GM19328 (cell line): ENCODE results near the gene ALDH16A1.

Experiments used
- ATAC-seq: cut with Tn5 transposase; IDR thresholded peaks from one replicate; pipeline ENCODE4 v1.9.1; 2021; ENCODE audit warnings: mild to moderate bottlenecking, moderate library complexity; ENCODE audit not compliant: unreplicated experiment

ALDH16A1 gene

GRCh38 chr19:49423071-49423984 is 29.7 kb upstream of the ALDH16A1 start, which contains the start of gene PTH2:
PTH2 (minus strand) TSS chr19:49423441; CDS start chr19:49423339, 102 bp downstream.
- no peak for ATAC-seq

GRCh38 chr19:49423985-49424303 is 29.1 kb upstream of the ALDH16A1 start:
- ATAC-seq, result no peak

GRCh38 chr19:49425178-49425577 is 27.8 kb upstream of the ALDH16A1 start, which contains the start of gene GFY:
GFY (plus strand) TSS chr19:49425388; CDS start chr19:49426431, 1,043 bp downstream.
- ATAC-seq, result no peak

GRCh38 chr19:49425922-49426592 is 27.0 kb upstream of the ALDH16A1 start:
- no peak for ATAC-seq

- no peak for ATAC-seq
Observed at GRCh38 chr19:49427339-49427738, 25.7 kb upstream of the ALDH16A1 start.

- no peak for ATAC-seq
Observed at GRCh38 chr19:49427855-49428546, 25.0 kb upstream of the ALDH16A1 start.

- ATAC-seq, result no peak
Observed at GRCh38 chr19:49428547-49429451, 24.2 kb upstream of the ALDH16A1 start.

- no peak for ATAC-seq
Observed at GRCh38 chr19:49430172-49430677, 22.8 kb upstream of the ALDH16A1 start.

- no peak for ATAC-seq
Observed at GRCh38 chr19:49430678-49431329, 22.2 kb upstream of the ALDH16A1 start.

GRCh38 chr19:49431330-49431749 is 21.7 kb upstream of the ALDH16A1 start:
- no peak for ATAC-seq

GRCh38 chr19:49432141-49433073 is 20.6 kb upstream of the ALDH16A1 start:
- no peak for ATAC-seq

- ATAC-seq, result no peak
Observed at GRCh38 chr19:49433240-49433901, 19.7 kb upstream of the ALDH16A1 start.

- ATAC-seq, result no peak
Observed at GRCh38 chr19:49434907-49435583, 18.0 kb upstream of the ALDH16A1 start.

GRCh38 chr19:49435670-49436069 is 17.4 kb upstream of the ALDH16A1 start:
- no peak for ATAC-seq

GRCh38 chr19:49436381-49437017 is 16.5 kb upstream of the ALDH16A1 start:
- ATAC-seq, result no peak

GRCh38 chr19:49437231-49437630 is 15.8 kb upstream of the ALDH16A1 start:
- ATAC-seq, result no peak

GRCh38 chr19:49438261-49438660 is 14.8 kb upstream of the ALDH16A1 start:
- no peak for ATAC-seq
